ENCODE measurements around the gene RHOB. TPM values are rescaled to one million over a fixed set of nuclear protein-coding genes. Genes with fewer than 3 reads are reported as not detected.

Gene RHOB
- total RNA-seq, 2 experiments from 2014 or later = 25.9 to 26.6 TPM

DNA sequence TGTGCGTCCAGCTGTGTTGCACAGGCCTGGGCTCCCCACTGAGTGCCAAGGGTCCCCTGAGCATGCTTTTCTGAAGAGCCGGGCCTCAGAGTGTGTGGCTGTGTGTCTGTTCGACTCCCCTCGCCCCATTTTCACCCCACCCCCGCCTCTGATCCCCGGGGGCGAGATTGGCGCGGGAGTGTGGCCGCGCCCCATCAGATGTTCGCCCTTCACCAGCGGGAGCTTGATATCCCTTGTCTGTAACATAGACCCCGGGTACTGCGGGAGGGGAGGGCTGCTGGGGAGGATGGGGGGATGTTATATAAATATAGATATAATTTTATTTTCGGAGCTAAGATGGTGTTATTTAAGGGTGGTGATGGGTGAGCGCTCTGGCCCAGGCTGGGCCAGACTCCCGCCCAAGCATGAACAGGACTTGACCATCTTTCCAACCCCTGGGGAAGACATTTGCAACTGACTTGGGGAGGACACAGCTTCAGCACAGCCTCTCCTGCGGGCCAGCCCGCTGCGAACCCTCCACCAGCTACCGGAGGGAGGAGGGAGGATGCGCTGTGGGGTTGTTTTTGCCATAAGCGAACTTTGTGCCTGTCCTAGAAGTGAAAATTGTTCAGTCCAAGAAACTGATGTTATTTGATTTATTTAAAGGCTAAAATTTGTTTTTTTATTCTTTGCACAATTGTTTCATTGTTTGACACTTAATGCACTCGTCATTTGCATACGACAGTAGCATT is 1.5 kb downstream of the RHOB start:
- Histone ChIP-seq H3K27ac (ENCODE audit: low read depth in 1 of 2, low read length in 2 of 2) (no peak overlapping the region), H3K4me1 (ENCODE audit: insufficient read depth, low read length) (peaks cover 16% of the 10 kb centered on the region), H3K27me3 (ENCODE audit: control insufficient read depth in 1 of 2, insufficient read depth in 2 of 2, low read length in 2 of 2) (peaks cover 10 to 22% of the 10 kb centered on the region in 2 experiments), H3K9me3 (ENCODE audit: control insufficient read depth in 1 of 2, insufficient read depth in 1 of 2, low read length in 2 of 2) (peaks cover 0 to 7% of the 10 kb centered on the region in 2 experiments), H3K4me3 (ENCODE audit: low read length) (peak overlapping the region; percentile 65), H3K36me3 (ENCODE audit: insufficient read depth, low read length) (no peaks in the 10 kb centered on the region)
- ChIA-PET POLR2A (interaction anchor here (1.9 kb wide), 1 partner anchor 37 kb away, joined by 4 read pairs; no protein-coding TSS in a partner anchor), CTCF (no interaction called here)
- no peaks in the 10 kb centered on the region for H3K4me1 Mint-ChIP-seq (ENCODE audit: low read depth)
- H3K27me3 Mint-ChIP-seq = peaks cover 38% of the 10 kb centered on the region
- intact Hi-C loops (cut with DNase I, micrococcal nuclease) = loop anchor here in 1 of 2 experiments (5.0 to 10.0 kb wide), 2 partner anchors 514 to 1884 kb away; partner anchors contain the start of gene RDH14
- no peak overlapping the region for H3K27ac Mint-ChIP-seq
- peak overlapping the region; percentile 84 for H3K4me3 Mint-ChIP-seq
- TF ChIP-seq, protein P1, sequence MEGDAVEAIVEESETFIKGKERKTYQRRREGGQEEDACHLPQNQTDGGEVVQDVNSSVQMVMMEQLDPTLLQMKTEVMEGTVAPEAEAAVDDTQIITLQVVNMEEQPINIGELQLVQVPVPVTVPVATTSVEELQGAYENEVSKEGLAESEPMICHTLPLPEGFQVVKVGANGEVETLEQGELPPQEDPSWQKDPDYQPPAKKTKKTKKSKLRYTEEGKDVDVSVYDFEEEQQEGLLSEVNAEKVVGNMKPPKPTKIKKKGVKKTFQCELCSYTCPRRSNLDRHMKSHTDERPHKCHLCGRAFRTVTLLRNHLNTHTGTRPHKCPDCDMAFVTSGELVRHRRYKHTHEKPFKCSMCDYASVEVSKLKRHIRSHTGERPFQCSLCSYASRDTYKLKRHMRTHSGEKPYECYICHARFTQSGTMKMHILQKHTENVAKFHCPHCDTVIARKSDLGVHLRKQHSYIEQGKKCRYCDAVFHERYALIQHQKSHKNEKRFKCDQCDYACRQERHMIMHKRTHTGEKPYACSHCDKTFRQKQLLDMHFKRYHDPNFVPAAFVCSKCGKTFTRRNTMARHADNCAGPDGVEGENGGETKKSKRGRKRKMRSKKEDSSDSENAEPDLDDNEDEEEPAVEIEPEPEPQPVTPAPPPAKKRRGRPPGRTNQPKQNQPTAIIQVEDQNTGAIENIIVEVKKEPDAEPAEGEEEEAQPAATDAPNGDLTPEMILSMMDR (IDR thresholded peaks at IDR 0.05) = no peak
- ATAC-seq (ENCODE audit: poor library complexity) = no peak
- no peaks in the 10 kb centered on the region for H3K9me3 Mint-ChIP-seq
- no peaks in the 10 kb centered on the region for H3K36me3 Mint-ChIP-seq (ENCODE audit: low read depth)
- peak in 2 of 14 experiments; percentile 12 to 28 for DNase-seq

DNA sequence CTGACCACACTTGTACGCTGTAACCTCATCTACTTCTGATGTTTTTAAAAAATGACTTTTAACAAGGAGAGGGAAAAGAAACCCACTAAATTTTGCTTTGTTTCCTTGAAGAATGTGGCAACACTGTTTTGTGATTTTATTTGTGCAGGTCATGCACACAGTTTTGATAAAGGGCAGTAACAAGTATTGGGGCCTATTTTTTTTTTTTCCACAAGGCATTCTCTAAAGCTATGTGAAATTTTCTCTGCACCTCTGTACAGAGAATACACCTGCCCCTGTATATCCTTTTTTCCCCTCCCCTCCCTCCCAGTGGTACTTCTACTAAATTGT is 2.1 kb downstream of the RHOB start:
- H3K9me3 ChIP-seq (ENCODE audit: control insufficient read depth in 1 of 2, insufficient read depth in 1 of 2, low read length in 2 of 2) = peaks cover 0 to 7% of the 10 kb centered on the region in 2 experiments
- TF ChIP-seq, protein P1 (IDR thresholded peaks at IDR 0.05) = no peak
- H3K36me3 ChIP-seq (ENCODE audit: insufficient read depth, low read length) = no peaks in the 10 kb centered on the region
- ChIA-PET CTCF (no interaction called here), POLR2A (no interaction called here)
- Mint-ChIP-seq H3K4me1 (ENCODE audit: low read depth) (no peaks in the 10 kb centered on the region), H3K27ac (no peak overlapping the region), H3K9me3 (no peaks in the 10 kb centered on the region), H3K4me3 (no peak overlapping the region), H3K36me3 (ENCODE audit: low read depth) (no peaks in the 10 kb centered on the region), H3K27me3 (peaks cover 38% of the 10 kb centered on the region)
- DNase-seq (no peak), ATAC-seq (ENCODE audit: poor library complexity) (no peak)
- H3K4me3 ChIP-seq (ENCODE audit: low read length) = no peak overlapping the region
- H3K4me1 ChIP-seq (ENCODE audit: insufficient read depth, low read length) = peaks cover 16% of the 10 kb centered on the region
- H3K27me3 ChIP-seq (ENCODE audit: control insufficient read depth in 1 of 2, insufficient read depth in 2 of 2, low read length in 2 of 2) = peaks cover 10 to 22% of the 10 kb centered on the region in 2 experiments
- intact Hi-C loops (cut with DNase I, micrococcal nuclease) = loop anchor here in 1 of 2 experiments (5.0 to 10.0 kb wide), 2 partner anchors 513 to 1884 kb away; partner anchors contain the start of gene RDH14
- H3K27ac ChIP-seq (ENCODE audit: low read depth in 1 of 2, low read length in 2 of 2) = no peak overlapping the region

DNA sequence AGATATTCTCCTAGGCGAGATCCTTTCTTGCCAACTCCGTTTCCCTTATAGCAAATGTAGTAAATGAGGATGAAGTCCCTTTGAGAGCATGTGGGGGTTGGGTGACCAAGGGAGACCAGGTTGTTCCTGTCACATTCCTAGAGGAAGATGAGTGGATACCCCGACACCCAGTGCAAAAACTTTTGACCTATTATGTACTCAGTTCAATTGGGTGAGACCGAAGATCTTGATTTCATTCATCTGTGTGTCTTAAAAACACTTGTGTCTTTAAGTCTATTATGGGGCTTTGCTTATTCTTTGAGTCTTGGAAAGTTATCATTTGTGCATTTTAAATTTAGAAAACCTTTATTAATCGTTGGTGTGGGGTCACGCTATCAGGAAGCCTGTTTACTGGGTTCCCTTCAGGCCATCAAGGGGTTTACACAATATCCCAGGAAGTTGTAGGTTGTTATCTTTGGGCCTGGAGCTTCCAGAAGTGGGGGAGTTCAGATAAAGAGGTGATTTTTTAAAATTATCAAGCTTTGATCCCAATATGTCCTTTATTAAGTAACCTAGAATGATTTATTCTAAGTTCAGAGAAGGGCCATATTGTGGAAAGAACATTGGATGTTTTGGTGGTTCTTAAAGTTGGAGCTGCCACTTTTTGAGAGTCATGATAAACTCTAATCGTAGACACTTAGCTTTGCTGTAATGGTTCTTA is 2.8 kb downstream of the RHOB start:
- POLR2A ChIA-PET = no interaction called here

More for the DNA sequence above, 2.8 kb downstream of the RHOB start:
- Mint-ChIP-seq H3K4me3 (peak overlapping the region; percentile 76), H3K9me3 (no peaks in the 10 kb centered on the region), H3K27ac (no peak overlapping the region), H3K27me3 (peaks cover 36% of the 10 kb centered on the region), H3K36me3 (ENCODE audit: low read depth) (no peaks in the 10 kb centered on the region), H3K4me1 (ENCODE audit: low read depth) (no peaks in the 10 kb centered on the region)
- ATAC-seq (ENCODE audit: poor library complexity) (no peak), DNase-seq (peak in 1 of 14 experiments; percentile 4)
- H3K27ac ChIP-seq (ENCODE audit: low read depth in 1 of 2, low read length in 2 of 2) = no peak overlapping the region
- H3K27me3 ChIP-seq (ENCODE audit: control insufficient read depth in 1 of 2, insufficient read depth in 2 of 2, low read length in 2 of 2) = peaks cover 14 to 20% of the 10 kb centered on the region in 2 experiments
- H3K9me3 ChIP-seq (ENCODE audit: control insufficient read depth in 1 of 2, insufficient read depth in 1 of 2, low read length in 2 of 2) = peaks cover 0 to 7% of the 10 kb centered on the region in 2 experiments
- no peak overlapping the region for H3K4me3 ChIP-seq (ENCODE audit: low read length)
- CTCF ChIA-PET = no interaction called here
- TF ChIP-seq, protein P1 (IDR thresholded peaks at IDR 0.05) = no peak
- H3K36me3 ChIP-seq (ENCODE audit: insufficient read depth, low read length) = no peaks in the 10 kb centered on the region
- H3K4me1 ChIP-seq (ENCODE audit: insufficient read depth, low read length) = peaks cover 16% of the 10 kb centered on the region
- intact Hi-C loops (cut with DNase I, micrococcal nuclease) = loop anchor here in 1 of 2 experiments (5.0 to 10.0 kb wide), 2 partner anchors 513 to 1885 kb away; partner anchors contain the start of gene RDH14
